Mesothelial cell of epicardium (in vitro differentiated cells): ENCODE measurements around the gene RFXANK. TPM values are rescaled to one million over a fixed set of nuclear protein-coding genes. Genes with fewer than 3 reads are reported as not detected.

ENCODE experiments used
- DNase-seq, 2 experiments: peaks; one replicate each; pipeline ENCODE4 v3.0.0; 2021; ENCODE audit warnings: low spot score in 2 of 2; ENCODE audit not compliant: unreplicated experiment in 2 of 2
- H3K27ac Mint-ChIP-seq: 2 replicates; pipeline ENCODE4 v1.8.0; 2021; ENCODE audit warnings: mixed read lengths
- H3K27me3 Mint-ChIP-seq: 2 replicates; pipeline ENCODE4 v1.8.0; 2021; ENCODE audit warnings: low read depth, mixed read lengths
- H3K36me3 Mint-ChIP-seq: 2 replicates; pipeline ENCODE4 v1.8.0; 2021; ENCODE audit warnings: mixed read lengths
- H3K4me1 Mint-ChIP-seq: 2 replicates; pipeline ENCODE4 v1.8.0; 2021; ENCODE audit warnings: mixed read lengths
- H3K4me3 Mint-ChIP-seq: 2 replicates; pipeline ENCODE4 v1.8.0; 2021; ENCODE audit warnings: mild to moderate bottlenecking, moderate library complexity, mixed read lengths
- H3K9me3 Mint-ChIP-seq: 2 replicates; pipeline ENCODE4 v1.8.0; 2021; ENCODE audit warnings: mixed read lengths
- CTCF ChIP-seq: fragments of 200-600 bp; sonication (generic); IDR thresholded peaks from one replicate; pipeline ENCODE4 v1.5.0; 2021; ENCODE audit warnings: antibody characterized with exemption; ENCODE audit not compliant: unreplicated experiment
- total RNA-seq: library from RNA; stranded (reverse); gene quantifications from 3 replicates; pipeline ENCODE4 v1.2.1, GENCODE V29; 2021

The RFXANK gene
- total RNA-seq, 1 donor from 2014 or later, result 93.6 TPM

GRCh38 chr19:19250196-19250801, 58.2 kb downstream of the RFXANK start:
- H3K27me3 Mint-ChIP-seq, result peaks cover 64% of the 10 kb centered on the region
- no peak for TF ChIP-seq CTCF

More at GRCh38 chr19:19250196-19250801, 58.2 kb downstream of the RFXANK start:
- Mint-ChIP-seq H3K4me3 (no peak overlapping the region), H3K9me3 (no peaks in the 10 kb centered on the region), H3K27ac (no peak overlapping the region), H3K4me1 (no peaks in the 10 kb centered on the region), H3K36me3 (no peaks in the 10 kb centered on the region)
- DNase-seq, result no peak

Other genes starting within 250 kb of the RFXANK start
- gene SUGP2, start 158.7 kb upstream of the RFXANK start, total RNA-seq, result 137 to 152 TPM (median 140 TPM) in 3 replicates
- gene ARMC6, start 158.7 kb upstream of the RFXANK start, total RNA-seq, result 25.5 to 28.2 TPM (median 25.8 TPM) in 3 replicates
- 21.2 to 22.1 TPM (median 21.2 TPM) in 3 replicates for gene SLC25A42, start 128.3 kb upstream of the RFXANK start, total RNA-seq
- 45.5 to 48.4 TPM (median 46.5 TPM) in 3 replicates for gene TMEM161A, start 53.8 kb upstream of the RFXANK start, total RNA-seq
- 1.4 to 2.9 TPM (median 2.8 TPM) in 3 replicates for gene MEF2B, start 22.0 kb upstream of the RFXANK start, total RNA-seq
- gene BORCS8, start 106 bp upstream of the RFXANK start, total RNA-seq, result 26.4 to 28.4 TPM (median 26.7 TPM) in 3 replicates
- gene NR2C2AP, start 11.2 kb downstream of the RFXANK start, total RNA-seq, result 9.4 to 11.8 TPM (median 10.1 TPM) in 3 replicates
- 0.02 to 0.29 TPM (median 0.07 TPM) in 3 replicates for gene NCAN, start 19.7 kb downstream of the RFXANK start, total RNA-seq
- 3.5 to 5.7 TPM (median 4.0 TPM) in 3 replicates for gene TM6SF2, start 81.0 kb downstream of the RFXANK start, total RNA-seq
- gene SUGP1, start 128.3 kb downstream of the RFXANK start, total RNA-seq, result 70.2 to 77.2 TPM (median 74.9 TPM) in 3 replicates
- gene MAU2, start 128.6 kb downstream of the RFXANK start, total RNA-seq, result 93.0 to 107 TPM (median 94.7 TPM) in 3 replicates
- gene GATAD2A, start 213.4 kb downstream of the RFXANK start, total RNA-seq, result 112 to 113 TPM (median 113 TPM) in 3 replicates